Lower lobe of right lung (tissue), 2 donors: ENCODE measurements around the gene MCM8. TPM values are rescaled to one million over a fixed set of nuclear protein-coding genes. Genes with fewer than 3 reads are reported as not detected.

Experiments used
- ATAC-seq, 2 donors: fragments of 200-7000 bp; cut with Tn5 transposase; one replicate each; pipeline ENCODE4 v1.9.1; 2020 to 2022; ENCODE audit warnings: mild to moderate bottlenecking in 2 of 2, moderate library complexity in 2 of 2
- DNase-seq: peaks from one replicate; pipeline ENCODE4 v3.0.0-alpha.2; 2020
- H3K27ac ChIP-seq: fragments of 200-600 bp; one replicate; pipeline ENCODE4 v1.8.0; 2022
- H3K27me3 ChIP-seq: fragments of 200-600 bp; one replicate; pipeline ENCODE4 v1.8.0; 2022; ENCODE audit warnings: low read depth
- H3K36me3 ChIP-seq: fragments of 200-600 bp; one replicate; pipeline ENCODE4 v1.8.0; 2022; ENCODE audit warnings: mild to moderate bottlenecking
- H3K4me1 ChIP-seq: fragments of 200-600 bp; one replicate; pipeline ENCODE4 v1.8.0; 2022
- H3K4me3 ChIP-seq: fragments of 200-600 bp; one replicate; pipeline ENCODE4 v1.8.0; 2022; ENCODE audit warnings: mild to moderate bottlenecking
- H3K9me3 ChIP-seq: fragments of 200-600 bp; one replicate; pipeline ENCODE4 v1.8.0; 2022
- intact Hi-C: fragments of 100-400 bp; cut with DNase I; formaldehyde crosslinking; loops from one replicate; pipeline ENCODE4 v1.11.0; 2022
- total RNA-seq: library from RNA; stranded (reverse); fragmentation: NEBNext Ultra II Directional; extraction: Animal tissue kit (Norgen Biotek cat#: 25700); gene quantifications from one replicate; pipeline ENCODE4 v1.2.1, GENCODE V29; 2021
- TF ChIP-seq, protein P1 (sequence below): fragments of 200-600 bp; IDR thresholded peaks from one replicate; pipeline ENCODE4 v1.8.0; 2022; ENCODE audit warnings: antibody characterized with exemption, mild to moderate bottlenecking
- donor health status: DM: no; HTN: yes; CAD: no; lungs with severe emphysema.

The MCM8 gene
- total RNA-seq, 1 donor from 2014 or later: 6.0 TPM

DNA sequence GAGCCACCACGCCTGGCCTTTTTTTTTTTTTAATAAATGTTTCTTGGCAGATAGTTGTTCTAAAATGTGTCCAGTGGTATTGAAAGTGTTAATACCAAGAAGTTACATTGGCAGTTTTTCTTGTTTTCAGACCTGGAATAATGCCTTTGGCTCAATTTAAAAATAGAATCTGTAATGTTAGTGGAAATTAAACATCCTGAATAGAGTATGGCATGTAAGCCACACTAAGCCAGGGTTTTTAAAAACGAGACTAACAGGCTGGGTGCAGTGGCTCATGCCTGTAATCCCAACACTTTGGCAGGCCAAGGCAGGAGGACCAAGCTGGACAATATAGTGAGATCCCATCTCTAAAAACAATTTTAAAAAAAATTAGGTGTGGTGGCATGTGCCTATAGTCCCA is 25.3 kb downstream of the MCM8 start:
- ATAC-seq (no peak), DNase-seq (no peak)
- no peaks in the 10 kb centered on the region for H3K4me1 ChIP-seq
- H3K4me3 ChIP-seq: no peak overlapping the region
- H3K36me3 ChIP-seq: peaks cover 27% of the 10 kb centered on the region
- intact Hi-C loops: no loop called here
- no peaks in the 10 kb centered on the region for H3K27me3 ChIP-seq
- H3K9me3 ChIP-seq: no peaks in the 10 kb centered on the region
- TF ChIP-seq, protein P1, sequence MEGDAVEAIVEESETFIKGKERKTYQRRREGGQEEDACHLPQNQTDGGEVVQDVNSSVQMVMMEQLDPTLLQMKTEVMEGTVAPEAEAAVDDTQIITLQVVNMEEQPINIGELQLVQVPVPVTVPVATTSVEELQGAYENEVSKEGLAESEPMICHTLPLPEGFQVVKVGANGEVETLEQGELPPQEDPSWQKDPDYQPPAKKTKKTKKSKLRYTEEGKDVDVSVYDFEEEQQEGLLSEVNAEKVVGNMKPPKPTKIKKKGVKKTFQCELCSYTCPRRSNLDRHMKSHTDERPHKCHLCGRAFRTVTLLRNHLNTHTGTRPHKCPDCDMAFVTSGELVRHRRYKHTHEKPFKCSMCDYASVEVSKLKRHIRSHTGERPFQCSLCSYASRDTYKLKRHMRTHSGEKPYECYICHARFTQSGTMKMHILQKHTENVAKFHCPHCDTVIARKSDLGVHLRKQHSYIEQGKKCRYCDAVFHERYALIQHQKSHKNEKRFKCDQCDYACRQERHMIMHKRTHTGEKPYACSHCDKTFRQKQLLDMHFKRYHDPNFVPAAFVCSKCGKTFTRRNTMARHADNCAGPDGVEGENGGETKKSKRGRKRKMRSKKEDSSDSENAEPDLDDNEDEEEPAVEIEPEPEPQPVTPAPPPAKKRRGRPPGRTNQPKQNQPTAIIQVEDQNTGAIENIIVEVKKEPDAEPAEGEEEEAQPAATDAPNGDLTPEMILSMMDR: no peak
- H3K27ac ChIP-seq: no peak overlapping the region

DNA sequence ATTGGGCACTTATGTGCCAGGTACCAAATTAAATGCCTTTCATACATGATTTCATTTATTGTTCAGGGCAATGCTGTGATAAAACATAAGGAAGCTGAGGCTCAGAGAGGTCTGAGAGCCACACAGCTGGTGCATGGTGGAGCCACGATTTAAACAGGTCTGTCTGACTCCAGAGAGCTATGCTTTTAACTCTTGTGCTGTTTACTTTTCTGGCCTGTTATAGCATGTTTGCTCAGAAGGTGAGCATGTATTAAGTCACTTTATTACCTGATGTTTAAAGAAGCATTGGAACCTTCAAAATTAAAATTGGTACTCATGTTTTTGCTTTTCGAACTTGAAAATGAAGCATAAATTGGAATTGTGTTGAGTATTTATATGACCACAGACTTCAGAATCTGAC is 26.8 kb downstream of the MCM8 start:
- ATAC-seq (no peak), DNase-seq (no peak)
- peaks cover 27% of the 10 kb centered on the region for H3K36me3 ChIP-seq
- intact Hi-C loops: no loop called here
- H3K27ac ChIP-seq: no peak overlapping the region
- no peaks in the 10 kb centered on the region for H3K9me3 ChIP-seq
- no peaks in the 10 kb centered on the region for H3K27me3 ChIP-seq
- H3K4me1 ChIP-seq: no peaks in the 10 kb centered on the region
- no peak overlapping the region for H3K4me3 ChIP-seq
- TF ChIP-seq, protein P1: no peak

DNA sequence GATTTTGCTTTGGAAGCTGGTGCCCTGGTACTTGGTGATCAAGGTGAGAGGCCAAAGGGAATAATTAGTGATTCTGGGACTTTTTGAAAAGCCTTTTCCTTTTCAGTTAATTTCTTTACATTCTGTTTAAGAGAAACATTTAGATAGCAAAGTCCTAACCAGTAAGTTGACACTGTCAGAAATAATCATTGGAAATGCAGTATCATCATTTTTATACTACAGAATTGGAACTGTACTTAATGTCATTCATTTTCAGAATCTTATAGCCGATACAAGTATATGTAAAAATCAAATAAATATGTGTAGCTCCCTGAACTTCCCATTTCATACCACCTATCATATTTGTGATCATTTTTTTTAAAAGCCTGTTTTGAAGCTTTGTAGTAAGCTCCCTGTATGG is 27.5 kb downstream of the MCM8 start:
- TF ChIP-seq, protein P1: no peak
- intact Hi-C loops: no loop called here
- H3K27ac ChIP-seq: no peak overlapping the region
- H3K4me3 ChIP-seq: no peak overlapping the region
- no peaks in the 10 kb centered on the region for H3K9me3 ChIP-seq
- no peak for DNase-seq
- H3K27me3 ChIP-seq: no peaks in the 10 kb centered on the region
- no peaks in the 10 kb centered on the region for H3K4me1 ChIP-seq
- H3K36me3 ChIP-seq: peaks cover 27% of the 10 kb centered on the region
- no peak for ATAC-seq

DNA sequence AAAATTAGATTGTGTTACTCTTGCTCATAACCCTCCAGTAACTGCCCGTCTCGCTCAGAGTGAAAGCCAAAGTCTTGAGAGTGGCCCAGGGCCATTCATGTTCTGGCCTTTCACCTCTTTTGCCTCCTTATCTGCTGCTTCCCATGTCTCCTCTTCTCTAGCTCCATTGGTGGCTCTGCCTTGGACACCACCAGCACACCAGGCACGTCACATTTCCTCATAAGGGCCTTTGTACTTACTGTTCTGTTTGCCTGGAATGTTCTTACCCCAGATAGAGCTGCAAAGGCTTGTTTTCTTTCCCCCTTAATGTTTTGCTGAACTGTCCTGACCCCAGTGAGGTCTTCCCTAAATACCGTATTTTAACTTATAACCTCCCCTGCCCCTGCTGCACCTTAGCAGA is 29.3 kb downstream of the MCM8 start:
- Histone ChIP-seq H3K27me3 (no peaks in the 10 kb centered on the region), H3K4me1 (no peaks in the 10 kb centered on the region), H3K36me3 (peaks cover 30% of the 10 kb centered on the region), H3K9me3 (no peaks in the 10 kb centered on the region), H3K4me3 (no peak overlapping the region), H3K27ac (no peak overlapping the region)
- ATAC-seq: no peak
- TF ChIP-seq, protein P1: no peak
- no peak for DNase-seq
- intact Hi-C loops: no loop called here

DNA sequence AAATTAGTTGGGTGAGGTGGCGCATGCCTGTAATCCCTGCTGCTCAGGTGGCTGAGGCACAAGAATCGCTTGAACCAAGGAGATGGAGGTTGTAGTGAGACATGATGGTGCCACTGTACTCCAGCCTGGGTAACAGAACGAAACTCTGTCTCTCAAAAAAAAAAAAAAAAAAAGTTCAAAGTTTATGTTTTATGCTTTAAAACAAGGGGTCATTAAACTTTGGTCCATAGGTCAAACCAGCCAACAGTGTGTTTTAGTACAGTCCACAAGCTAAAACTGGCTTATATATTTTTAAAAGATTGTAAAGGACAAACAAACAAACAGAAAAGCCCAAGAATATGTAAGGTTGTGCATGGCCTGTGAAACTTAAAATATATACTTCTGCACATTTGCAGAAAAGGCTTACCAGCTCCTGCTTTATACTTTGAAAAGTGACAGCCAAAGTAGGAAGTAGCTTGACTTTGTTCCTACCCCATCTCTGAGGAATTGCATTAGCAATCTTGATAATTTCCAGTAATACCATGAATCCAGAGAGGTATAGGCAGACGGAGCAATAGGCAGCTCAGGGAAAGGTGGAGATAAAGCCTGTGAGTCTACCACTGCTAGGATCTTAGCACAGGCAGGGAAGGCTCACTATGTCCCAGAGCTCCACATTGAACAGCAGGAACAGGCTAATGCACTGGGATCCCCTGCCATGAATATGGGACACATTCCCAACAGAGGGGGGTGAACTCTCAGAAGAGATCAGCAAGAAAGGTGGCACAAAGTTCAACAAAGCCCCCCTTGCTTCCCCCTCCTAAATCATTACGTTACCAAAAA is 30.5 kb downstream of the MCM8 start:
- TF ChIP-seq, protein P1: no peak
- H3K9me3 ChIP-seq: no peaks in the 10 kb centered on the region
- DNase-seq (no peak), ATAC-seq (no peak)
- peaks cover 32% of the 10 kb centered on the region for H3K36me3 ChIP-seq
- no peak overlapping the region for H3K4me3 ChIP-seq
- no peaks in the 10 kb centered on the region for H3K4me1 ChIP-seq
- no peak overlapping the region for H3K27ac ChIP-seq
- no peaks in the 10 kb centered on the region for H3K27me3 ChIP-seq
- intact Hi-C loops: no loop called here
